DOHH2 (cell line): ENCODE results near the gene MFAP4.

Source experiments
- CTCF ChIP-seq: fragments of 200-600 bp; sonication (generic); IDR thresholded peaks from one replicate; pipeline ENCODE4 v1.5.1; 2014; ENCODE audit warnings: antibody characterized with exemption, mild to moderate bottlenecking, low read depth, low read length; ENCODE audit not compliant: poor library complexity, severe bottlenecking
- EZH2phosphoT487 ChIP-seq: fragments of 200-600 bp; sonication (generic); IDR thresholded peaks from 2 replicates; pipeline ENCODE4 v1.6.1; 2017; ENCODE audit warnings: borderline replicate concordance, mild to moderate bottlenecking, antibody characterized with exemption, low read length, moderate library complexity, mixed read lengths

- TF ChIP-seq EZH2phosphoT487 (no peak), CTCF (no peak)
Measured at GRCh38 chr17:19368229-19368628, 18.8 kb downstream of the MFAP4 start.
